HG03342 (cell line): ENCODE data around the gene RGS9BP.
"Not testable (repeated sequence)": the region's sequence is repeated elsewhere in the genome, so short reads cannot be mapped to it uniquely, and the experiment has no call there.

Experiments
- ATAC-seq: cut with Tn5 transposase; IDR thresholded peaks from one replicate; pipeline ENCODE4 v1.9.1; 2021; ENCODE audit warnings: mild to moderate bottlenecking, moderate library complexity; ENCODE audit not compliant: unreplicated experiment

RGS9BP gene

GRCh38 chr19:32675720-32676185, at the start of gene RGS9BP:
RGS9BP (plus strand) TSS chr19:32675848; CDS start chr19:32676264, 416 bp downstream.
- ATAC-seq, result no peak

- ATAC-seq, result no peak
Measured at GRCh38 chr19:32626969-32627368, 48.7 kb upstream of the RGS9BP start.

GRCh38 chr19:32627714-32628270, 47.9 kb upstream of the RGS9BP start:
- no peak for ATAC-seq

- no peak for ATAC-seq
Measured at GRCh38 chr19:32630338-32630737, 45.3 kb upstream of the RGS9BP start.

GRCh38 chr19:32631381-32631780, 44.3 kb upstream of the RGS9BP start:
- ATAC-seq, result no peak

GRCh38 chr19:32637480-32637879, 38.2 kb upstream of the RGS9BP start:
- ATAC-seq, result no peak

- no peak for ATAC-seq
Measured at GRCh38 chr19:32638625-32639024, 37.0 kb upstream of the RGS9BP start.

GRCh38 chr19:32642771-32643170, 32.9 kb upstream of the RGS9BP start:
- no peak for ATAC-seq

- ATAC-seq, result no peak
Measured at GRCh38 chr19:32646556-32646955, 29.1 kb upstream of the RGS9BP start.

- ATAC-seq, result no peak
Measured at GRCh38 chr19:32647361-32647760, 28.3 kb upstream of the RGS9BP start.

GRCh38 chr19:32649751-32650150, 25.9 kb upstream of the RGS9BP start:
- no peak for ATAC-seq

- no peak for ATAC-seq
Measured at GRCh38 chr19:32650671-32651070, 25.0 kb upstream of the RGS9BP start.

GRCh38 chr19:32651729-32652140, 23.9 kb upstream of the RGS9BP start:
- ATAC-seq, result no peak

- not testable (repeated sequence) for ATAC-seq
Measured at GRCh38 chr19:32652331-32652730, 23.3 kb upstream of the RGS9BP start.

- no peak for ATAC-seq
Measured at GRCh38 chr19:32652894-32653598, 22.6 kb upstream of the RGS9BP start.

GRCh38 chr19:32653599-32653915, 22.1 kb upstream of the RGS9BP start:
- no peak for ATAC-seq

- ATAC-seq, result not testable (repeated sequence)
Measured at GRCh38 chr19:32656379-32656778, 19.3 kb upstream of the RGS9BP start.

- no peak for ATAC-seq
Measured at GRCh38 chr19:32658075-32658474, 17.6 kb upstream of the RGS9BP start.

GRCh38 chr19:32658527-32658926, 17.1 kb upstream of the RGS9BP start:
- ATAC-seq, result no peak

- ATAC-seq, result no peak
Measured at GRCh38 chr19:32661318-32661717, 14.3 kb upstream of the RGS9BP start.

- ATAC-seq, result no peak
Measured at GRCh38 chr19:32662186-32662585, 13.5 kb upstream of the RGS9BP start.

GRCh38 chr19:32666084-32666483, 9.6 kb upstream of the RGS9BP start:
- no peak for ATAC-seq

- ATAC-seq, result no peak
Measured at GRCh38 chr19:32669310-32669709, 6.3 kb upstream of the RGS9BP start.
